GM18868 (cell line): Measurements from ENCODE around the gene ROBO1.
"Not testable (repeated sequence)": the region's sequence is repeated elsewhere in the genome, so short reads cannot be mapped to it uniquely, and the experiment has no call there.

ENCODE experiments used
- ATAC-seq: cut with Tn5 transposase; IDR thresholded peaks from one replicate; pipeline ENCODE4 v1.9.1; 2021; ENCODE audit warnings: mild to moderate bottlenecking, moderate library complexity; ENCODE audit not compliant: unreplicated experiment

ROBO1 gene

DNA sequence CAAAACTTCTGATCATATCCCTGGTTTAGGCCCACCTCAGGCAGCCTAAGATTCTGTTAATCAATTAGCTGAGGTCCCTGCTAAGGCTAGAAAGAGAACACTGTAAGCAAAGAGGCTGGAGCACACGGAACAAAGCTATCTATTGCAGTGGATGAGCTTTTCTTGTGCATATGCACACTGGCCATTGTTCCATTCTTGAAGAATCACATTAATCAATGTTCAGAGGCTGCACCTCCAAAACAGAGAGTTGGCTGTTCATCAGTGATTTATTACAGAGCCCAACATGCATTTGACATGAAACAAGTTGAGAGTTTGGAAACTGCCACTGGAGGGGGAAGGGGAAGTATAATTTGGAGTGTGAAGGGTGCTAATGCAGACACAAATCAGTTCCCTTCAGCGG is 873.0 kb downstream of the ROBO1 start:
- no peak for ATAC-seq

DNA sequence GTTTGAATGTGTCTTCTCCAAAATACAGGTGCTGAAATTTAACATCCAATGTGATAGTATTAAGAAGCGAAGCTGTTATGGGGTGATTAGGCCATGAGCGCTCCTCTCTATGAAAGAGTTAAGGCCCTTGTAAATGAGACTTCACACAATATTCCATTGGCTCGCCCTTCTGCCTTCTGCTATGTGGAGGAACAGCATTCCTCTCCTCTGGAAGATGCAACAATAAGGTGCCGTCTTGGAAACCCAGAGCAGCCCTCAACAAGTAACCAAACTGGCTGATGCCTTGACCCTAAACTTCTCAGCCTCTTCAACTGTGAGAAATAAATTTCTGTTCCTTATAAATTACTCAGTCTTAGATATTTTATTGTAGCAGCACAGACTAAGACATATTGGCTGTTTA is 874.6 kb downstream of the ROBO1 start:
- no peak for ATAC-seq

DNA sequence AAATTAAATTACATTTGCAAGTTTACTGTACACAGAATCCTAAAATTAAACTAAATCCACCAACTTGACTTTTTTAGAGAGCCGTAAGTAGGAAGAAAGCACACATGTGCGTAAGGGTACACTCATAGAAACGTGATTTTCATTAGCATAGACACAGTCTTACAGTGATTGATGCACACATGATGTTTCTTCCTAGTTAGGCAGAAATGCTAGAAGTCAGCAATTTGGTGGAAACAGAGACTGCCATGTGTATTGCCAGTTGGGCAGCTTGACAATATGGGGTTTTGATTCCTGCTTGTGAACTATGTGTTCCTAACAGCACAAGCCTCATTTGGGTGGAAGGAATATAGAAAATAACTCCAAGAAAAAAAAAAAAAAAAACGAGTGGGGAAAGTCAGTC is 878.5 kb downstream of the ROBO1 start:
- no peak for ATAC-seq

DNA sequence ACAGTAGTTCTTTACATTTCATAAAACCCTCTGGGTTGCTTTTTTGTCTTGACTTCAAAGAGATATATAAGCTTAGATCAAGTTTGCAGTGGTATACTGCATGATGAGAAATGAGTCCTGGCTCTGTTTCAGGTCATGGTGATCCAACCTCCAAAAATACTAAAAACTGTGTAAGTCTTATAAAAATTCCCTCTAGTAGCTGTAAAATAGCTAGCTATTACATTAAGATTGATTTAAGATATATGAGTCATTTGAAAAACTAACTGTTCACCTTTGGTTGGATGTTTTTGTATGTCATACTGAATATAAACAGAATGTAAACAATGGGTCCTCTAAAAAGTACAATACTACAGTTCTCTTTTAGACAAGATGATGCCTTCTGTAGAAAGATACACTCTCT is 879.2 kb downstream of the ROBO1 start:
- ATAC-seq, result no peak

DNA sequence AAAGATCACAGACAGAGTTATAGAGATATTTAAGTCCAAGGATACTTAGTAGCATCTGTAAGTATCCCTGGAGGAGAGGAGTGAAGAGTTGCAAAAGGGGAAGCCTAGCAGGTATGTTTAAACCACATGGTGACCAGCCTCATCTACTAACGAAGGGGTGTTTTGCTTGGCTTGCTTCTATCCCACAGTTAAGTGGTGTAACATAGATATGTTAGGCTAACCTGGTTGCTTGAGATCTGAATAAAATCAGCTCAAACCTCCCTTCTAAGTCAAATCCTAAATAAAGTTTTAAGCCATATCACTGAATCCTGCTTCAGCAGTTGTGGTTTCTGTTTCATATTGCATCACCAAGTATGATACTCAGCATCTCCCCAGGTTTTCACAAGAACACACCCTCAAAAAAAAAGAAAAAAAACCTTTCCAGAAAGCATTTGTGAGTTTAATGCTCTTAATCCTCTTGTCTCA is 880.2 kb downstream of the ROBO1 start:
- ATAC-seq, result peak; percentile 63

DNA sequence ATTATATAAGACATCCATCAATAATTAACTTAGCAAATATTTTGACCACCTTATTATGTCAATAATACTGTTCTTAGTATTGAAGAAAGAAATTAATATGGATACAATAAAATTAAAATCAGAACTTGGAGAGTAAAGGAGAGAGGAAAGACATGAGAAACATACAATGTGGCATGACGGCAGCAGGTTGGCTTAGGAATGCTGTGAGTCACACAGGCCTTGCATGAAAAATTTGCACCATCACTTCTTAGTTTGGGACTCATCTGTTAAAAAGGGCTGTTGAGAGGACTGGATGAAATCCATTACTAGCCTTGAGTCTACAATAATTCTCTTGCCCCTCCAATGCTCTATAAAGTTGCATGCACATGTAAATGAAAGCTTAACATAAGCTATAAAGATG is 880.8 kb downstream of the ROBO1 start:
- no peak for ATAC-seq

DNA sequence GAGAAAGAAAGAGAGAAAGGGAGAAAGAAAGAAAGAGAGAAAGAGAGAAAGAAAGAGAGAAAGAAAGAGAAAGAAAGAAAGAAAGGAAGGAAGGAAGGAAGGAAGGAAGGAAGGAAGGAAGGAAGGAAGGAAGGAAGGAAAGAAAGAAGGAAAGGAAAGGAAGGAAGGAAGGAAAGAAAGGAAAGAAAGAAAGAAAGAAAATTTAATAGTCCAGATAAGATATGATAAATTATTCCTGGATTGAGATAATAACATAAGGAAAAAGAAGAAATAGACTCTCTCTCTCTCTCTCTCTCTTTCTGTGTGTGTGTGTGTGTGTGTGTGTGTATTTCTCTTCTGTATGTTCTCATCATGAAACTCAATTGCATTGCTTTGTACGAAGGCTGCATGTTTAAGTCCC is 883.2 kb downstream of the ROBO1 start:
- not testable (repeated sequence) for ATAC-seq

DNA sequence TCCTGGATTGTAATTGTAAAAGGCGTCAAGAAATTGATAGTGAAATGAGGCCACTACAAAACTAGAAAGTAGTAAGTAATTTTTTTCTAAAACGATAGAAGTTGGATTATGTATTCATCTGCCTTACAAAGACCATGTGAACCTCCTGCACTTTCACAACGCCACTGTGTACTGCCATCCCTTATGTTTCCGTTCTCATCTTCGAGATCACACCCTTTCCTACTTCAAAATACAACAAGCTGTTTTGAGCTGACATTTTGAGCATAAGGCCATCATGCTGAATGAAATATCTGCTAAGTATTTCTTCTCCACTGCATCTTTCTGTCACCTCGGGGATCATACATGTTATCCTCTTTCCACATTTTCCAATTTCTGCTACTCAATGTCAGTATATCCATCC is 885.5 kb downstream of the ROBO1 start:
- no peak for ATAC-seq

DNA sequence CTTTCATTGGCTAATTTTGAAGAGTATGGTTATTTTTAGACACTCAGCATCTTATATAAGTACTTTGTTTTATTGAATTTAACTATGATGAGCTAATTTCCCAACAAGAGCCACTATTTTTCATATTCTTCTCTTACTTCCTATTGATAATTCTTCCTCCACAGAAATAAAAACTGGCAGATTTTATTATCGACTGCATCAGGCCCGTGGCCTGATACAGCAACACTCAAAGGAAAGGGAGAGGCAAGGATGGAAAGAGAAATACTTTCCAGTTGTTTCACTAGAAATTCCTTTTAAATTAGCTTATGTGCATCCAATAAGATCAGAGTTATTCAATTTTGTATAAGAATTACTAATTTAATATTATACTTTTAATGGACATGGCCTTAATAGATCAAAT is 886.3 kb downstream of the ROBO1 start:
- ATAC-seq, result no peak

DNA sequence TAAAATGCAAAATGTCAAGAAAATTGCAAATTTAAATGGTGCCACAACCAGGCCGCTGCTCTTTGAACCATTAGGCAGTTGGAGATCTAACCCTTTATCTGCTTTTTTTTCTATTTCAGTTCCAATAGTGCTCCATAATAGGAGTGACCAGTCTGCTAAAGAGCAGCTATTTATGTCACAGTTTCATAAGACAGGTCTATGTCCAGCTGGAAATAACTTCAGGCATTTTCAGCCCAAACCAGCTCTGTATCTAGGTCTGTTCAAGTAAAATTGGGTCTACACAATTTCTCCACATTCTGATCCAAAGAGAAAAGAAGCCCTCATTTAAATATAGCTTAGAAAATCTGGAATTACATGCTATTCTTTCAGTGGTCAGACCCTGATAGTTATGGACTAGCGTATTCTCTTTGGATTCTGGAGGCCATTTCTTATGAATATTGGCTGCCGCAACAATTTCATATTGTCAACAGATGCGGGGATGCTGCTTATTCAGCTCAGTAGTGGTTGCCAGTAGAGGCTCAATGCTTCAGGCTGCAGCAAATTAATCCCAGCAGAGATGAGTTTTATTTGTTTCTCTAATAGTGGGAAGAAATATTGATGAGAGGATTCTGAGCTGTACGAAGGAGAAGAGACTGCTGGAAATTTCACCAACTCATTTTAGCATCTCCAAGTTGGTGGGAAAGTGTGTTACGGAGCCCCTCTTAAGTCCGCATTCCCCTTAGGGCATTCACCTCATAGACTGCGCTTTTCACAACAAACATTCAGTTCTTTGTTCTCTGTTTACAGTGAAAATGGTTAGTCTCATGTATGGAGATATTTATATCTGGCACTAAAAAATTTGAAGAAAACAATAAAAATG is 887.0 kb downstream of the ROBO1 start:
- no peak for ATAC-seq

DNA sequence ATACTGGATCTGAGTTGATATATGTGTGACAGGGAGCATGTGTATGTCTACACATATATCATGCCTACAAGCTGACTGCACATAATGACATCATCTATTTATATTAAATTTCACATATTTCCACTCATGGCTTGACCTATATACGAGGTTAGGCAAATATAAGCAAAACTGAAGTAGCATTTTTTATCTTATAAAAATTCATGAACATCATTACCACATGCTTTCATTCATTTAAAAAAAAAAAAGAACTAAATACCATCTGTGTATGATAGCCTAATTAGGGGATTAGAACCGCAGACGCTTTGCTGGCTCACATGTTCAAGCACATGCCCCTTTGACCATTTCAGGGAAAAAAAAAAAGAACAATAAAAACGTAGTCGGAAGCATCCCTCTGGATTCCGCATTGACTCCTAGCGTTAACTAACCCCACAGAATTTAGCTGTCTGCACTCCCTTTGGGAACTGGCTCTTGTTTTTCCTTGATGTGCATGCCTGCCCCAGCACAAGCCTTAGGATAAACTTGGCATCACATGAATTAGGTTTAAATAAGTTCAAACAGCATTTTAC is 888.4 kb downstream of the ROBO1 start:
- no peak for ATAC-seq

DNA sequence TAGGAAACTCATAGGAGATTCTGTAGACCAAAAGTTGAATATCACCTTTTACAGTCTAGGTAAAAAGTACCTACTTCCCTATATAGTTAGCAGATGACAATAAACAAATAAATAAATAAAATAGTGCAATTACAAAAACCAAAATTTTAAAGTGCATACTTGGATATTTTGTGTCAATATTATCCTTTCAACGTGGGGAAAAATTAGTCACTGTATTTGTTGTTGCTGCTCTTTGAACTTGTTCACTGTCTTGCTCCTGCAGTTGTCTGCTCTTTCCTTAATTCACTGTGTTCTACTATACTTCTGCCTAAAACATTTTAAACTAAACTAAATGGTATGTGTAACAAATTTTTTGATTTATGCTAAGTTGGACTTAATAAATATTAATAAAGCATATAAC is 889.0 kb downstream of the ROBO1 start:
- no peak for ATAC-seq

DNA sequence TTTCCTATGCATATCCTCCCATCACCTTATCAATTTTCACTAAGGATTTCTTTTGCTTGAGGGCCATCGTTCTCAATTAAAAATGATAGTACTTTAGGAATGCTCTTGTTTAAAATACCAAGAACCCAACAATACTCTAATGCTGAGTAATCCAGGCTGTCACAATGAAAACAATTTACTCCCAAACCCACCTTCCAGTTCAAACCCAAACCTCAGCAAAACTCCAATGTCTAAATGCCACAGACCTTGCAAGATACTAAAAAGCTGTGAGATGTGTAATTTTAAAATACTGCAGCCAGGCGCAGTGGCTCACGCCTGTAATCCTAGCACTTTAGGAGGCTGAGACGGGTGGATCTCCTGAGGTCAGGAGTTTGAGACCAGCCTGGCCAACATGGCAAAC is 889.8 kb downstream of the ROBO1 start:
- ATAC-seq, result no peak

DNA sequence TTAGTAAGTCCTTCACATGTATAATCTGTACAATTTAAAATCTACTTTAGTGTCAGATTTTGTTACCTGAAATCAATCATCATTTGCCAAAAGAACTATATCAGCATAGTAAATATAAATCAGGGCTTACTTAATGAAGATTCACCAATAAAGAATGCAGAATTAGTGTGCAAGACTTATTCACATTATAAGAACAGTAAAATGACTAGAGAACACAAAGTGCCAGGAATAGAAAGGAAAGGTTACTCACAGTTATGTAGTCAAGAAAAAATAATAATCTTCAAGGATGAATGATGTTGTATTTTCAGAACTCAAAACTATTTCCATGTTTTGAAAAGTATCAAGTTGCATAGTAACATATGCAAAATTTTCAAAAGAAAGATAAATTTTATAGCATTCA is 891.9 kb downstream of the ROBO1 start:
- ATAC-seq, result no peak

DNA sequence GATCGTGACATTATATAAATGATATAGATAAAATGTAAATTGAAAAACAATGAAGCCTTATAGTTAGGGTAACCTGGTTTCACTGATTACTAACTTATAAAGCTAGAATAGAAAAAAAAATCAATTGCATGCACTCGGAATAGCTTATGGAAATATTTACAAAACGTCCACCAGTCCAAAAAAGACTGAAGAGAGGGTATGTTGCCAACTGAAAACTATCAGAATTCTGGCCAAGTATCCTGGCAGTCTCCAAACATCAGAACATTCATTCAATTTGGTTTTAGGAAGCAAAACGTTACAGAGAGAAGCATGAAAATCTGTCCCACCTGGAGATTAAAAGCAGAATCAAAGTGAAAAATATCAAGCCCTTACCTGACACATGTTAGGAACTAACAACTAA is 892.4 kb downstream of the ROBO1 start:
- ATAC-seq, result no peak

DNA sequence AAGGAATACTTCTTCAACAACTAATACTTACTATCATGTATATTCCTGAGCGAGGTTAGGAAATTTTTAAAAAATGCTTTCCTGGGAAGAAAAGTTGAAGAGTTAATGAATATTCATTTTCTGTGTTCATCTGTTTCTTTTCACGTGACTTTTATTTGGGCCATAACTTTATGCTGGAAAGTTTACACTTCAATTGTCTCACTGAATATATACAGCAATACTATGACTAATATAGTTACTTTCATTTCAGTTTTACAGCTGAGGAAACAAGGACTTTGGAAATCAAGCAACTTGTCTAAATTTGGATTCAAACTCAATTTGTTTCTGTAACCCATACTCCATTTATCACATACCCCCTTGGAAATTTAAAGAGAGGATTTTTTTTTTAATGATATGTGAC is 894.2 kb downstream of the ROBO1 start:
- no peak for ATAC-seq

DNA sequence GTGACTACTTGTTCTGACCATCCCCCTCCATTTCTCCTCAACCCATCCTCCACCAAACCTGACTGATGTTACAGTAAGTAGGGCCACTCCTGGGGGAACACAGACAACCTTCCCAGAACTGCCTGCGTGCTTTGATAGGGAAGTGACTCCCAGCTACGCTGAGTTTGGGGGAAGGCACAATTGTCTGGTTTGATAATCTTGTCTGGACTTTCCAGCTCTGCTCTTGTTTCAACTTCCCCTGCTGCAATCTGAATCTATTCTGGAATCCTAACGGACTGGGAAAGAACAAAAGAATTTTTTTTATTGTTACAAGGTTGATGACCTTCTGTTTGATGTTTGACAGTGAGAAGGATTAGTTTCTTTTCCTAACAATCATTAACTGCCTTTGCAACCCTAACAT is 895.6 kb downstream of the ROBO1 start:
- no peak for ATAC-seq

DNA sequence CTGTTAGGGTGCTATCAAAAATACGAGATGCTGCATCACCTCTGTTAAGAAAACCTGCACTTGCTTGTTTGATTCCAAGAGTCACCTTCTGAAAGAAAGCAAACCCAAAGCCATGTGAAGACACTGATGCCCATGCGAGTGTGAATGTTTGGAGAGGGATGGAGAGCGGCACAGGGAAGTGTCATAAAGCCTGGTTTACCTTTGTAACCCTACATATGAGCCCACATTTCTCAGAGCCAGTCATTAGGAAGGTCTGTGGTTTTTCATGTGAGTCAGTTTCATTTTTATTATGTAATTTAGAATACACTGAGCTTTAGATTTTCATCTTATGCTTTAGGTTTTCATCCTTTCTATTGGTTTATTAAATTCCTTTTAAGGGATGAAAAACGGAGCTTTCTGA is 896.8 kb downstream of the ROBO1 start:
- ATAC-seq, result peak; percentile 81

DNA sequence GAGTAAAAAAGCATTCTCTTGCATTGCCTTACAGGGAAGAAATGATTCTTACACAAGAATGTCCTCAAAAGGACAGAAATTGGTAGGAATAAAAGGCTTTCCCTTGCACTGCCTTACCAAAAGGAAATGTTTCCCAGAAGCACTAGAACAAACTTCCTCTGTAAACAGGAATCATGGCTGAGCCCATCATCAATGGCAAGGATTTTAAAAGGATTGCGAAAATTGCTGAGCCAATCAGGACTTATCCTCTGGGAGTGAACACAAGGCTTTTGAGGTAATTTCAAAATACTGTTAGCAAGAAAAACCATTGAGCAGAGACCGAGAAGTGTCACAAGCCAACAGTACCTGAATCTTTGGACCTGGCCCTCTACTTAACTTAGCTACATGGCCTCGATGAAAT is 897.3 kb downstream of the ROBO1 start:
- no peak for ATAC-seq

DNA sequence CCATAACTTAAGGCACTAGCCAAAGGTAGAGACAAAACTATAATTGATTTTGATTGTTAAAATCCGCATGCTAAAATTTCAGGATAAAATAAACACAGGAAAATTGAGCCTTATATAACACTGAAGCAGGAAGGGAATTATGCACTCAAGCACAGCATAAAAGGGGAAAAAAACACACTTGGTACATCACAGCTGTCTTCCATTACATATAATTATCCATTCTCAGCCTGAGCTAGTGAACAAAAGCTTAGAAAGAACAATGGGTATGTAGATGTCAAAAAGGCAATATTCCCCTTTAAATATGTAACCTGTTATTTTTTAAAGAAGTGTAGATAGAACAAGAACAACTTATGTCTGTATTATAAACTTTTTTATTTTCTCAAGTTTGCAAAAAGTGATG is 899.2 kb downstream of the ROBO1 start:
- ATAC-seq, result no peak

DNA sequence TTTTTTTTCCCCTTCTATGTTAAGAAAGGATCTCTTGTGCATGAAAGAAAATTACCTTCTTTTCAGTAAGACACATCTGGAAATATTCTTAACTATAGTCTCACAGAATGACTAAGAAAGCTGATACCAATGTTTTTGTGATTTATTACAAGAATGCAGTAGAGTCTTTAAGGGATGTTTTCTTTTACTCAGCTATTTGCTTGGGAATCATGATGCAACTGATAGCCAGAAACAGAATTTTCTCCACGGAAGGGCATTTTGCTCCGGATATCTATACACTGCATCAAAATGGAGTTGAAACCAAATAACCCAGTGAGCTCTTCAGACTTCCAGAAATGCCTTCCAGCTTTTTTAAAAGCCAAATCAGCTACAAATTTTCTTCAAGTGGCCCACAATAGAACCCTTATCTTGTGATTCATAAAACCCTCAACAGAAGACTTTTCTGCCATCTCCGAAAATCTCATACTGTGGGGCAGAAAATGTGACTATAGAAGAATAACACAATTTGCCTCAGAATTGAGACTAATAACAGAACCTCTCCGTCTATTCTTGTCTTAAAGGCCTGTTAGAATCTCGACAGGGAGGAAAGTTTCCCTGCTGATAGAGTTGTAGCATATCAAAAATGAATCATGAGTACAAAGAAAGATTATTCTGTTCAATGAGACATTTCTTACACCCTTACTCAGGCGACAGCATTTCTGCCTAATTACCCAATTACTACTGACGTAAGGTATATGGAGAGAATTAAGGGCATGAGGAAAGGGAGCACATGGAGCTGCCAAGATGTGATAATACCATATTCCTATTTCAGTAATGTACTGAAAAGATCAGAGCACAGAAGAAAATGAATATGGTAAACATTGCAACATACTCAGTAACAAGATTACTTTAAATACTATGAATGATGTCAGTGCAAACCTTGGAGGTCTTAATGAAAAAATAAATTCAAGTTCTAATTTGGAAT is 900.1 kb downstream of the ROBO1 start:
- ATAC-seq, result no peak
